OCI-LY7 (cell line): ENCODE measurements around the gene HRH1.

ENCODE experiments used
- CTCF ChIP-seq: fragments of 200-600 bp; sonication (generic); conservative IDR thresholded peaks from 2 replicates; pipeline ENCODE4 v1.5.1; 2014; ENCODE audit warnings: mild to moderate bottlenecking, antibody characterized with exemption, low read length, moderate library complexity, mixed read lengths
- EZH2phosphoT487 ChIP-seq: fragments of 200-600 bp; sonication (generic); IDR thresholded peaks from 2 replicates; pipeline ENCODE4 v1.6.1; 2018; ENCODE audit warnings: low read depth, borderline replicate concordance, mild to moderate bottlenecking, mixed run types, antibody characterized with exemption, low read length, moderate library complexity, mixed read lengths

GRCh38 chr3:11250902-11251806 lies 96.9 kb downstream of the HRH1 start:
- TF ChIP-seq CTCF = no peak
- no peak for TF ChIP-seq EZH2phosphoT487
